ENCODE data around the gene MUSK. TPM values are rescaled to one million over a fixed set of nuclear protein-coding genes. Genes with fewer than 3 reads are reported as not detected.

MUSK gene
- total RNA-seq, 1 donor from 2014 or later: 3.2 TPM

- Histone ChIP-seq H3K4me1 (no peaks in the 10 kb centered on the region), H3K36me3 (no peaks in the 10 kb centered on the region), H3K9me3 (no peaks in the 10 kb centered on the region), H3K4me3 (no peak overlapping the region), H3K27me3 (ENCODE audit: low read depth) (no peaks in the 10 kb centered on the region), H3K27ac (no peak overlapping the region)
- intact Hi-C loops (cut with DNase I): no loop called here
- DNase-seq (no peak), ATAC-seq (no peak)
- no peak for TF ChIP-seq CTCF (IDR thresholded peaks at IDR 0.05)
Observed at GRCh38 chr9:110837401-110838005, 168.9 kb downstream of the MUSK start.

- ATAC-seq: peak in 1 of 2 donors; percentile 46
- intact Hi-C loops (cut with DNase I): no loop called here
- Histone ChIP-seq H3K9me3 (no peaks in the 10 kb centered on the region), H3K36me3 (no peaks in the 10 kb centered on the region), H3K4me1 (no peaks in the 10 kb centered on the region), H3K27me3 (ENCODE audit: low read depth) (no peaks in the 10 kb centered on the region), H3K4me3 (no peak overlapping the region), H3K27ac (no peak overlapping the region)
- no peak for TF ChIP-seq CTCF (IDR thresholded peaks at IDR 0.05)
- DNase-seq: no peak
Observed at GRCh38 chr9:110842169-110842568, 173.6 kb downstream of the MUSK start.

- no peaks in the 10 kb centered on the region for H3K36me3 ChIP-seq
- intact Hi-C loops (cut with DNase I): no loop called here
- no peak overlapping the region for H3K27ac ChIP-seq
- no peaks in the 10 kb centered on the region for H3K27me3 ChIP-seq (ENCODE audit: low read depth)
- no peaks in the 10 kb centered on the region for H3K4me1 ChIP-seq
- no peaks in the 10 kb centered on the region for H3K9me3 ChIP-seq
- ATAC-seq (no peak), DNase-seq (no peak)
- no peak overlapping the region for H3K4me3 ChIP-seq
- TF ChIP-seq CTCF (IDR thresholded peaks at IDR 0.05): no peak
Observed at GRCh38 chr9:110842986-110843385, 174.4 kb downstream of the MUSK start.

GRCh38 chr9:110844121-110844520 is 175.5 kb downstream of the MUSK start:
- no peak overlapping the region for H3K4me3 ChIP-seq
- no peak for DNase-seq
- no peaks in the 10 kb centered on the region for H3K27me3 ChIP-seq (ENCODE audit: low read depth)
- intact Hi-C loops (cut with DNase I): no loop called here
- no peak for ATAC-seq
- H3K36me3 ChIP-seq: no peaks in the 10 kb centered on the region
- H3K4me1 ChIP-seq: no peaks in the 10 kb centered on the region
- H3K27ac ChIP-seq: no peak overlapping the region
- no peak for TF ChIP-seq CTCF (IDR thresholded peaks at IDR 0.05)
- no peaks in the 10 kb centered on the region for H3K9me3 ChIP-seq

- intact Hi-C loops (cut with DNase I): no loop called here
Observed at GRCh38 chr9:110846215-110846614, 177.6 kb downstream of the MUSK start.

More at GRCh38 chr9:110846215-110846614, 177.6 kb downstream of the MUSK start:
- Histone ChIP-seq H3K27ac (no peak overlapping the region), H3K27me3 (ENCODE audit: low read depth) (no peaks in the 10 kb centered on the region), H3K4me3 (no peak overlapping the region), H3K9me3 (no peaks in the 10 kb centered on the region), H3K36me3 (no peaks in the 10 kb centered on the region), H3K4me1 (no peaks in the 10 kb centered on the region)
- no peak for TF ChIP-seq CTCF (IDR thresholded peaks at IDR 0.05)
- ATAC-seq: no peak
- DNase-seq: no peak

Measured in lower lobe of right lung (tissue), 2 donors.